ENCODE results near the gene PTPRN2.
"Not testable (repeated sequence)": the region's sequence is repeated elsewhere in the genome, so short reads cannot be mapped to it uniquely, and the experiment has no call there.

The PTPRN2 gene

GRCh38 chr7:158428131-158428836, 159.3 kb downstream of the PTPRN2 start:
- no peak overlapping the region for H3K4me3 ChIP-seq (ENCODE audit: low read length)
- no peak for TF ChIP-seq CTCF (conservative IDR thresholded peaks at IDR 0.05; ENCODE audit: low read length)
- DNase-seq (ENCODE audit: low read depth) = no peak

GRCh38 chr7:158425676-158426075, 161.9 kb downstream of the PTPRN2 start:
- not testable (repeated sequence) for DNase-seq (ENCODE audit: low read depth); H3K4me3 ChIP-seq (ENCODE audit: low read length)

- no peak for DNase-seq (ENCODE audit: low read depth)
- H3K4me3 ChIP-seq (ENCODE audit: low read length) = no peak overlapping the region
- TF ChIP-seq CTCF (conservative IDR thresholded peaks at IDR 0.05; ENCODE audit: low read length) = no peak
These were observed 163.1 kb downstream of the PTPRN2 start for GRCh38 chr7:158424531-158424930.

- DNase-seq (ENCODE audit: low read depth) = no peak
- no peak for TF ChIP-seq CTCF (conservative IDR thresholded peaks at IDR 0.05; ENCODE audit: low read length)
- H3K4me3 ChIP-seq (ENCODE audit: low read length) = no peak overlapping the region
These were observed 163.6 kb downstream of the PTPRN2 start for GRCh38 chr7:158424011-158424410.

- no peak for DNase-seq (ENCODE audit: low read depth)
- TF ChIP-seq CTCF (conservative IDR thresholded peaks at IDR 0.05; ENCODE audit: low read length) = no peak
- no peak overlapping the region for H3K4me3 ChIP-seq (ENCODE audit: low read length)
These were observed 164.6 kb downstream of the PTPRN2 start for GRCh38 chr7:158422887-158423560.

- no peak overlapping the region for H3K4me3 ChIP-seq (ENCODE audit: low read length)
- no peak for DNase-seq (ENCODE audit: low read depth)
- no peak for TF ChIP-seq CTCF (conservative IDR thresholded peaks at IDR 0.05; ENCODE audit: low read length)
These were observed 165.3 kb downstream of the PTPRN2 start for GRCh38 chr7:158422196-158422886.

- DNase-seq (ENCODE audit: low read depth) = no peak
- H3K4me3 ChIP-seq (ENCODE audit: low read length) = no peak overlapping the region
- TF ChIP-seq CTCF (conservative IDR thresholded peaks at IDR 0.05; ENCODE audit: low read length) = no peak
These were observed 166.3 kb downstream of the PTPRN2 start for GRCh38 chr7:158421361-158421760.

All from AG10803 (cell line).